HS-5 (cell line): Measurements from ENCODE around the gene MEIOSIN.
"Not testable (repeated sequence)": the region's sequence is repeated elsewhere in the genome, so short reads cannot be mapped to it uniquely, and the experiment has no call there.

Experiments
- DNase-seq: peaks from one replicate; pipeline ENCODE4 v3.0.0-alpha.2; 2012; ENCODE audit warnings: low read depth

The MEIOSIN gene

GRCh38 chr19:45780146-45780447 is 46.9 kb downstream of the MEIOSIN start:
- DNase-seq: no peak

DNA sequence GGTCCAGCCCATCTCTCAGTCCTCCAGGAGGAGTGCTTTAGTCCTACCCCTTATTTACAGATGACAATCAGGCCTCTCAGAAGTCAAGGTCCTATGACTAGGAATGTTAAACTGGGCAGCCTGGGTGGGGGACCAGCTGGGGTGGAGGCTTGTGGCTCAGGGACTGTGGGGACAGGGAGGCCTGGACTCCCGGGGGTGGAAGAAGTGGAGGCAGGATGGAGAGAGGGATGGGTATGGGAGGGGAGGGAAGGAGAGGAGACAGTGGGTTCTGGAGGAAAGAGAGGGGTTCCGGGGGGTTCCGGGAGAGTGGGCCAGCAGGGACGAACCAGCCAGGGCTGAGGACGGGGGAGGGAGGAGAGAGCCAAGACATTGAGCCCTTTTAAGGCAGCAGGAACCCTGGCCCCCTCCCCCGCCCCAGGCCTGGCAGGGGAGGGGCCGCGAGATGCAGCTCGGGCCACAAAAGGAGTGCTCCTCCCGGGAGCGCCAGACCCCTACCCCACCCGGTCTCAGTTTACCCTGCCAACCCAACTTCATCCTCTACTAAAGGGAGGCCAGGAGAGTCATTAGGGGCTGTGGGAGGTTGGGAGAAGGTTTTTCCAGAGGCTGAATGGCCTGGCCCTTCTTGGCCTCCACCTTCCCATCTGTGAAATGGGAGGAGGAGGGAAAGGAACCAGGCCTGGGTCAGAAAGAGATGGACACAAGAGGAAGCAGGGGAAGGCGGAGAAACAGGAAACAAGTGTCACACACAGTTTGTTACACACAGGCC is 47.4 kb downstream of the MEIOSIN start:
- no peak for DNase-seq

DNA sequence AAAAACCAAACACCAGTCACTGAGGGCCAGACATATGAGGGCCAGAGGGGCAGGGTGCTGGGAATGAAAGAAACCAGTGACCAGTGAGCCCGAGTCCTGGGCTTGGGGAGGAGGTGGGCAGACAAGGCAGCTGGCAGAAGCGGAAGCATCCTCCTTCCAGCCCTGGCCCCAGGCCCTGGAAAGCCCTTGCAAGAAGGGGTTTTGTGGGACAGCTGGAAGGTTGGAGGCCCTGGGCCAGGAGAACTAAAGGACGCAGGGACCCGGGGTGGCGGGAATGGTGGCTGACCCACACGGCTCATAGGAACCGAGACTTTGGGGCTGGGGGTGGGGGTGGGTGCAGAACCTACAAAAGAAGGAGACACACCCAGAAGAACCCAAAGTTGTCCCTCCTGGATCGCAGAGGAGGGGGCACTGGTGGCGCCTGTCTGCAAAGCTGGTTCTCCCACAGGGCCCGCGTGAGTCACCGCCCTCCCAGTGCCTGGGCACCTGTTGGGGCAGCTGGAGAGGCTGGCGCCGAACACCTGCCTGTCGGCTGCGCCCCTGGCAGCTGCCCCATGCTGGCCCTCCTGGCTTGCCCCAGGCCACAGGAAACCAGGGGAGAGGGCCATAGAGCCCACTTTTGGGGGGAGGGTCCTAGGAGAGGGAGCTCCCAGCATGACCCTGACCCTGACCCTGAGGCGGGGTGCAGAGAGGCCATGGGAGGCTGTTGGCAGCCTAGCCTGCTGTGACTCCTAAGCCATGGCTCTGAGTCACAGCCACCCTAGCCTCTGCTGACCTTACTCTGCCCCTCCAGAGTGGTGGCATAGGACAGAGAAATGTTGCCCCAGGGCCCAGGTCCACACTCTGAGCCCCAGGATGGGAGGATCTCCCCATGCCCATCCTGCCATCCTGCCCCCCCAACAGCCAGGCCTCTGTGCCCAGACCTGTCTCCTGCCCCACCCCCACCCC is 48.2 kb downstream of the MEIOSIN start:
- DNase-seq: no peak

DNA sequence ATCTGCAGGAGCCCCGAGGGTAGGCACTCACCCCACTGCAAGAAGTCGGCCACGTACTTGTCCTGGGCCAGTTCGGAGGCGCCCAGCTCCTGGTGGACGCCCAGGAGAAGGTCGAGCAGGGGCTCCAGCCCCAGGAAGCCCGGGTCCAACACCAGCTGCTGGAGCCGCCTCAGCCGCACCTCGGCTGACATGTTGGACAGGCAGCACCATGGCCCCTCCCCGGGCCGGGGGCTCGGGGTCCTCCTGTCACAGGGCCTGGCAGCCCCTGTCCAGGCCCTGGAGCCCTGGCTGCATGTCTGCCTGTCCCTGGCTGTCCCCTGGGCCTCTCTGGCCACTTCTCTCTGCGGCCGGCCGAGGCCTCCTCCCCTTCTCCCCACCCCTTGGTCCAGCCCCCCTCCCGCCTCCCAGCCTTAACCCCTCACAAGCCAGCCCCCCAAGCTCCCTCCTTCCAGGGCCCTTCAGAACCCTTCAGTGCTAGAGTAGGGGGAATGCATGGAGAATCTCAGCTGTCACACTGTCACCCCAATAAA is 49.0 kb downstream of the MEIOSIN start, which contains the start of gene DMPK:
TSS of gene DMPK (minus strand) at position 329 of the 530 bp plus-strand sequence. CDS start at position 191, 138 bp downstream.
- no peak for DNase-seq

DNA sequence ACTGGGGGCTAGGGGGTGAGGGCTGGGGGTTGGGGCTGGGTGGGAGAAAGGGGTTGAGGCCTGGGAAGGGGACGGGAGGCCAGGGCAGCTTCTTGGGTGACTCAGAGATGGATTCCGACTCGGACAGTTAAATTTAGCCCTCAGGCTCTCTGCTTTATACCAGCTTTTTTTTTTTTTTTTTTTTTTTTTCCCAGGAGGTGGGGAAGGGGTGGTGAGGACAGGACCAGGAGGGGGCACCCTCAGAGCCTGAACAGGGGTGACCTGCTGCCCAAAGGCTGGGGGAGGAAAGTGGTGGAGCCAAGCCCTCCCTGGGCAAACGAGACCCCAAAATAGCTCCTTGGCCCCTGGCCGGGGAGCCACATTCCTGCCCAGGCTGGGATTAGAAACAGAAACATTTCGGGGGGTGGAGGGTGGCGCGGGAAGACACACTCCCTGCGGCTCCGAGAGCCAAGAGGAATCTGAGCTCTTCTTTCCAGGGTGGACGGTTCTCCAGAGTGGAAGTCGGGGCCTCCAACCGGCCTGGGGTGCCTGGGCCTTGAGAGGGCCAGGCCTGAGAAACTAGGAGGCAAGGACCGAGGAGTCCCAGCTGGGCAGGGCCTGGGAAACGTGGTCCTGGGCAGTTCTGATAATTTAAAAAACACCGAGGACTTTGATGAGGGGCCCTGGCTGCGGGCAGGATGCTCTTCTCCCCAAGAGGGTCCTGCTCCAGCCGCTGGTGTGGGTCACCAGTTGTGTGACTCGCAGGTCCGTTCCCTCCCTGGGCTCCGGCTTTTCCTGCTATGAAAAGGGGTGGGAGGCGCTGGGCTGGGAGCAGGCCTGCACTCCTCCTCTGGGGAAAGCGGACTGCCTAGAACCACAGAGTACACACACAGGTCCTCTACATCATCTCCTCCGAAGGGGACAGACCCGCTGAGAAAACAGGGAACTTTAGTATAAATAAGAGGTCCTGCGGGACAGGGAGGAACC is 49.9 kb downstream of the MEIOSIN start:
- no peak for DNase-seq

- no peak for DNase-seq
Measured at GRCh38 chr19:45784096-45784495, 50.9 kb downstream of the MEIOSIN start.

- no peak for DNase-seq
Measured at GRCh38 chr19:45785097-45785496, 51.9 kb downstream of the MEIOSIN start.

GRCh38 chr19:45785781-45786532 is 52.7 kb downstream of the MEIOSIN start:
- DNase-seq: no peak

DNA sequence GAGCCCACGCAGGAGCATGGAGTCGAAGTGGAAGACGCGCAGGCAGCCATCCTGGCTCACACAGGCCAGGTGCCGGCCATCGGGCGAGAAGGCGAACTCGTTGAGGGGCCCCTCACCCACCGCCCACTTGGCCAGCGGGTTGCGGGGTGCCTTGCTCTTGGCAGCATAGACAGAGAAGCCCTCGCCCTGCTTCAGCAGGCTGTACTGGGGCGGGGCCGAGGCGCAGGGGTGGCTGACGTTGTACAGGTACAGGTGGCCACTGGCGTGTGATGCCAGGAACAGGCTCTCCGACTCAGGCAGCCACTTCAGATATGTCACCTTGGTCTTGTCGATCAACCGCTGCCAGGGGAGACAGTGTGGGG is 53.3 kb downstream of the MEIOSIN start:
- no peak for DNase-seq

DNA sequence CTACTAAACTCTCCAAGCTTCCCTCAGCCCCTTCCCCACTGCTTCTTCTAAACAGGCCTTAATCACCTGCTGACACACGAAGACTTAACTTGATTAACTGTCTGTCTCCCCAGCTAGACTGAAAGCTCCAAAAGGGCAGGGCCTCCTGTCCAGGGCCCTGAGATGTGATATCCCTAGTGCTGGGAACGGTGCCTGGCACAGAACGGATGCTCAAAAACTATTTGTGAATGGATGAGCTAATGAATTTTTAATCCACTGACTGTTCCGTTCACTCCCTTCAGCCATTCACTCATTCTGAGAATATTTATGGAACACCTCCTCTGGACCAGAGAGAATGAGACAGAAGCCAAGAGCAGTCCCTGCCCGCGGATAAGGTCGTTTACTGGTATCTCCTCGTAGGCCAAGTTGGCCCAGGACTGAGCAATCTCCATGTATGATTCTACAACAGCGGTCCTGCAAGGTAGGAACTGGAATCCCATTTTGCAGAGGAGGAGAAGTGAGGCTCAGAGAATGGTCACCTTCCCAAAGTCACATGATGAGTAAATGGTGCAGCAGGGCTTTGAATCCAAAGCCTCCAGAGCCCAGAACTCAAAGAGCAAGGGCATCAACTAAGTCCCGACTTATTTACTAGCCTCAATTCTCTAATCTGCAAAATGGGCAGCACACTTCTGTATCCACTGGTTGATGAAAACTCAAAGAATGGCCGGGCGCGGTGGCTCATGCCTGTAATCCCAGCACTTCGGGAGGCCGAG is 56.0 kb downstream of the MEIOSIN start:
- DNase-seq: no peak

DNA sequence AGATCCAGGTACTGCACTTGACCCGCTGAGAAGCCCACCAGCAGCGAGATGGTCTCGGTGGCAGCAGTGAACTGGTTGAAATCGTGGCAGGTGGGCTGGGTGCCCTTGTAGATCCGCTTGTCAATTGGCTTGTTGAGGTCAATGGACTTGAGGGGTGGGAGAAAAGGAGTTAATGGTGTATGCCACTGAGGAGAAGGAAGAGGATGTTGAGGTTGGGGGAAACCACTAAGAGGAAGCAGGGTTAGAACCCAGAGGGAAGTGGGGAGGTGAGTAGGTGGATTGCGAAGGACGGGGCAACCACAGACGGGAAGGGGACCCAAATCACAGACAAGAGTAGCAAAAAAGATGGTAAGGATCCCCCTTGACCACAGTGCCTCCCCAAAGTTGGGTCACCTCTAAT is 57.7 kb downstream of the MEIOSIN start:
- DNase-seq: no peak

DNA sequence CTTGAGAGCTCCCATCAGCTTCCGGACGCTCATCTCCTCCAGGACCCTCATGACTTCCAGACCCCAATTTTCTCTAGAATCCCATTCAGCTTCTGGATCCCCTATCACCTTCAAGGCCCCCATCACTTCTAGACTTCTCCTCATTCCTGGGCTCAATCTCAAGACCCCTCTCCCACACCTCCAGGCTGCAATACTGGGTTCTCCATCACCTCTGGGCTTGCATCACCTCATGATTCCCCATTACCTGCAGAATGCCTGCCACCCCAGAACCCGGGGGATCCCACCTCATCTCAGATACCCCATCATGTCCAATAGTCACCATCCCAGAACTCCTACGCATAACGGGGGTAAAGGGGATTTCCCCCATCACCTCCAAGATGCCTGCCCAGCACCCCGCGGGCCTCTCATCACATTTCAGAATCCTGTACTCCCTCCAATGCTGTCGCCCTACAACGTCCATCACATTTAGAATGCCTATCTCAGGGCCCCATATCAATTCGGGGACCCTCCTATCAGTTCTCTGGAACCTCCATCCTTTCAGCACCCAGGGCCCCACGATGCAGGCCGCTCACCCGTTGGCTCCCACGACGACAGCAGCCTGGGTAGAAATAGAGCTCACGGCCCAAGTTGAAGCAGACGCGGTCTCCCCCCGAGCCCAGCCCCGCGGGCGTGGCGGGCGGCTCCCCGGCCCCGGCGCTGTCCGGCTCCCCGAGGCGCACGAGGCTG is 58.7 kb downstream of the MEIOSIN start:
- DNase-seq: no peak

- peak; percentile 91 for DNase-seq
Measured at GRCh38 chr19:45792470-45793177, 59.4 kb downstream of the MEIOSIN start, which contains the start of gene DMWD. DMWD (minus strand) TSS chr19:45792845; CDS start chr19:45792756, 89 bp downstream.

GRCh38 chr19:45793178-45793564 is 59.9 kb downstream of the MEIOSIN start:
- no peak for DNase-seq

DNA sequence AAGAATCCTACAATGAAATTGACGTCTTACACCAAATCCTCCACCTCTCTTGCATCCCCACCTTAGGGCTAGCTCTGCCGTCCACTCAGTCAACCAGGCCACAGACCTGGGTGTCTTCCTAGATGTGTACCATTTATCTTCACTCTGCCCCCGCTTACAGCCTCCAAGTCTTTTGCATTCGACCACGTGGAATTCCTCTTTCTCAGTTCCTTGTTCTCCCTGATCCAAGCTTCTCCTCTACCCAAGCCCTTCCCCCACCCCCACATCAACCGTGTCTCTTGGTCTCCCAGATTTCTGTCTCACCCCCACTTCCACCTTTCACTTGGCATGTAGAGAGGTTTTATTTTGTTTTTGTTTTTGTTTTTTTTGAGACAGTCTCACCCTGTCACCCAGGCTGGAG is 60.6 kb downstream of the MEIOSIN start:
- no peak for DNase-seq

- no peak for DNase-seq
Measured at GRCh38 chr19:45794627-45795026, 61.4 kb downstream of the MEIOSIN start.

- DNase-seq: peak; percentile 71
Measured at GRCh38 chr19:45798995-45799517, 65.8 kb downstream of the MEIOSIN start.

DNA sequence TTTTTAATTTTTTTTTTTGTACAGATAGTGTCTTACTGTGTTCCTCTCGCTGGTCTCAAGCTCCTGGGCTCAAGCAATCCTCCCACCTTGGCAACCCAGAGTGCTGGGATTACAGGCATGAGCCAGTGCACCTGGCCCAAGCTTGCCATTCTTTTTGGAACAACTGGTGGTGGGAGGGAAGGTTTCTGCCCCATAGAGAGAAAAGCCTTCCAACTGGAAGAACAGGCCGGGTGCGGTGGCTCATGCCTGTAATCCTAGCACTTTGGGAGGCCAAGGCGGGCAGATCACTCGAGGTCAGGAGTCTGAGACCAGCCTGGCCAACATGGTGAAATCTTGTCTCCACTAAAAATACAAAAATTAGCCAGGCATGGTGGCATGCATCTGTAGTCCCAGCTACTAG is 66.3 kb downstream of the MEIOSIN start:
- DNase-seq: not testable (repeated sequence)
